Activated CD4-positive, alpha-beta memory T cell treated with anti-CD3 and anti-CD28 coated beads for 36 hours (primary cell): ENCODE data around the gene PCAT7. TPM values are rescaled to one million over a fixed set of nuclear protein-coding genes. Genes with fewer than 3 reads are reported as not detected.
"Not testable (repeated sequence)": the region's sequence is repeated elsewhere in the genome, so short reads cannot be mapped to it uniquely, and the experiment has no call there.

Source experiments
- CTCF ChIA-PET: fragments of 350-600 bp; sonication (Branson Sonifier 250); formaldehyde crosslinking; loops from one replicate; lab custom pipeline; 2021; ENCODE audit warnings: antibody characterized with exemption, inconsistent platforms; lab: Charles Lee
- POLR2A ChIA-PET: fragments of 350-600 bp; sonication (Branson Sonifier 250); formaldehyde crosslinking; loops from one replicate; lab custom pipeline; 2021; ENCODE audit warnings: antibody characterized with exemption; lab: Charles Lee
- DNase-seq: peaks from one replicate; pipeline ENCODE4 v3.0.0-alpha.2; 2020
- H3K27ac Mint-ChIP-seq: one replicate; pipeline ENCODE4 v1.8.0; 2021; ENCODE audit warnings: mixed read lengths
- H3K27me3 Mint-ChIP-seq: one replicate; pipeline ENCODE4 v1.8.0; 2021; ENCODE audit warnings: mixed read lengths
- H3K36me3 Mint-ChIP-seq: one replicate; pipeline ENCODE4 v1.8.0; 2021; ENCODE audit warnings: mixed read lengths
- H3K4me1 Mint-ChIP-seq: one replicate; pipeline ENCODE4 v1.8.0; 2021; ENCODE audit warnings: low read depth, mixed read lengths
- H3K4me3 Mint-ChIP-seq: one replicate; pipeline ENCODE4 v1.8.0; 2021; ENCODE audit warnings: mild to moderate bottlenecking, mixed read lengths
- H3K9me3 Mint-ChIP-seq: one replicate; pipeline ENCODE4 v1.8.0; 2021; ENCODE audit warnings: mixed read lengths
- intact Hi-C: fragments of 100-400 bp; cut with micrococcal nuclease; formaldehyde crosslinking; loops from one replicate; pipeline ENCODE4 v1.15.1; 2023
- total RNA-seq, 2 experiments: library from RNA; stranded (reverse); gene quantifications; one replicate each; pipeline ENCODE4 v1.2.3, GENCODE V29; 2021

PCAT7 gene
- total RNA-seq, 2 experiments from 2014 or later, result not detected

- POLR2A ChIA-PET, result no interaction called here
- intact Hi-C loops, result no loop called here
Measured at GRCh38 chr9:94533155-94533554, 21.7 kb upstream of the PCAT7 start.

GRCh38 chr9:94533601-94534000 is 21.3 kb upstream of the PCAT7 start:
- Mint-ChIP-seq H3K27ac (no peak overlapping the region), H3K4me1 (no peaks in the 10 kb centered on the region), H3K9me3 (no peaks in the 10 kb centered on the region), H3K4me3 (no peak overlapping the region), H3K36me3 (no peaks in the 10 kb centered on the region), H3K27me3 (peaks cover 7% of the 10 kb centered on the region)
- DNase-seq, result no peak
- ChIA-PET CTCF (no interaction called here), POLR2A (no interaction called here)
- intact Hi-C loops, result no loop called here

More at GRCh38 chr9:94533155-94533554, 21.7 kb upstream of the PCAT7 start:
- Mint-ChIP-seq H3K36me3 (no peaks in the 10 kb centered on the region), H3K4me1 (no peaks in the 10 kb centered on the region), H3K27ac (no peak overlapping the region), H3K27me3 (peaks cover 7% of the 10 kb centered on the region), H3K9me3 (no peaks in the 10 kb centered on the region), H3K4me3 (no peak overlapping the region)
- DNase-seq, result no peak
- CTCF ChIA-PET, result no interaction called here

GRCh38 chr9:94534901-94535300 is 20.0 kb upstream of the PCAT7 start:
- no peak overlapping the region for H3K27ac Mint-ChIP-seq
- H3K4me3 Mint-ChIP-seq, result no peak overlapping the region
- CTCF ChIA-PET, result no interaction called here
- no peaks in the 10 kb centered on the region for H3K9me3 Mint-ChIP-seq
- H3K36me3 Mint-ChIP-seq, result no peaks in the 10 kb centered on the region
- POLR2A ChIA-PET, result interaction anchor here (0.7 kb wide), 1 partner anchor 417 kb away, joined by 3 read pairs; no protein-coding TSS in a partner anchor
- intact Hi-C loops, result no loop called here
- H3K4me1 Mint-ChIP-seq, result no peaks in the 10 kb centered on the region
- peaks cover 7% of the 10 kb centered on the region for H3K27me3 Mint-ChIP-seq
- DNase-seq, result no peak

- Mint-ChIP-seq H3K36me3 (no peaks in the 10 kb centered on the region), H3K27me3 (no peaks in the 10 kb centered on the region)
Measured at GRCh38 chr9:94538908-94539307, 16.0 kb upstream of the PCAT7 start.

GRCh38 chr9:94544335-94544734 is 10.5 kb upstream of the PCAT7 start:
- H3K36me3 Mint-ChIP-seq, H3K4me1 Mint-ChIP-seq, H3K9me3 Mint-ChIP-seq, CTCF ChIA-PET, POLR2A ChIA-PET, DNase-seq, H3K27me3 Mint-ChIP-seq, H3K27ac Mint-ChIP-seq, intact Hi-C loops, H3K4me3 Mint-ChIP-seq: not testable (repeated sequence)

More at GRCh38 chr9:94538908-94539307, 16.0 kb upstream of the PCAT7 start:
- Mint-ChIP-seq H3K9me3 (no peaks in the 10 kb centered on the region), H3K4me1 (no peaks in the 10 kb centered on the region), H3K4me3 (no peak overlapping the region), H3K27ac (no peak overlapping the region)
- no peak for DNase-seq
- POLR2A ChIA-PET, result no interaction called here
- CTCF ChIA-PET, result no interaction called here
- intact Hi-C loops, result no loop called here

GRCh38 chr9:94545940-94546339 is 8.9 kb upstream of the PCAT7 start:
- ChIA-PET POLR2A (no interaction called here), CTCF (interaction anchor here (0.6 kb wide), 1 partner anchor 40 kb away, joined by 3 read pairs; no protein-coding TSS in a partner anchor)
- no peak for DNase-seq
- no peaks in the 10 kb centered on the region for H3K4me1 Mint-ChIP-seq
- H3K27me3 Mint-ChIP-seq, result peaks cover 6% of the 10 kb centered on the region
- no peaks in the 10 kb centered on the region for H3K36me3 Mint-ChIP-seq
- intact Hi-C loops, result no loop called here
- no peak overlapping the region for H3K27ac Mint-ChIP-seq
- H3K9me3 Mint-ChIP-seq, result no peaks in the 10 kb centered on the region
- H3K4me3 Mint-ChIP-seq, result no peak overlapping the region

- H3K4me1 Mint-ChIP-seq, result no peaks in the 10 kb centered on the region
- POLR2A ChIA-PET, result interaction anchor here (0.5 kb wide), 1 partner anchor 21 kb away, joined by 3 read pairs; no protein-coding TSS in a partner anchor
- intact Hi-C loops, result no loop called here
- CTCF ChIA-PET, result no interaction called here
- no peak for DNase-seq
- no peaks in the 10 kb centered on the region for H3K9me3 Mint-ChIP-seq
- H3K27me3 Mint-ChIP-seq, result peaks cover 6% of the 10 kb centered on the region
- no peak overlapping the region for H3K27ac Mint-ChIP-seq
- no peak overlapping the region for H3K4me3 Mint-ChIP-seq
- H3K36me3 Mint-ChIP-seq, result no peaks in the 10 kb centered on the region
Measured at GRCh38 chr9:94553029-94553938, 1.6 kb upstream of the PCAT7 start.

- ChIA-PET POLR2A (no interaction called here), CTCF (interaction anchor here (1.0 to 1.2 kb wide), 5 partner anchors 42 to 577 kb away, joined by 3 to 8 read pairs (median 5); no protein-coding TSS in a partner anchor)
- intact Hi-C loops, result loop anchor here (1.0 kb wide), 1 partner anchor 49 kb away; no protein-coding TSS in a partner anchor
- H3K27me3 Mint-ChIP-seq, result peaks cover 6% of the 10 kb centered on the region
- no peak for DNase-seq
- no peaks in the 10 kb centered on the region for H3K9me3 Mint-ChIP-seq
- H3K4me3 Mint-ChIP-seq, result no peak overlapping the region
- H3K36me3 Mint-ChIP-seq, result no peaks in the 10 kb centered on the region
- H3K4me1 Mint-ChIP-seq, result no peaks in the 10 kb centered on the region
- no peak overlapping the region for H3K27ac Mint-ChIP-seq
Measured at GRCh38 chr9:94554078-94554438, 825 bp upstream of the PCAT7 start.

- Mint-ChIP-seq H3K4me3 (no peak overlapping the region), H3K9me3 (no peaks in the 10 kb centered on the region), H3K36me3 (no peaks in the 10 kb centered on the region), H3K27me3 (peaks cover 4% of the 10 kb centered on the region), H3K4me1 (no peaks in the 10 kb centered on the region), H3K27ac (no peak overlapping the region)
- intact Hi-C loops, result no loop called here
- ChIA-PET CTCF (no interaction called here), POLR2A (no interaction called here)
- DNase-seq, result no peak
Measured at GRCh38 chr9:94557376-94557775, 2.5 kb downstream of the PCAT7 start.

GRCh38 chr9:94560237-94560636 is 5.4 kb downstream of the PCAT7 start:
- ChIA-PET POLR2A (no interaction called here), CTCF (no interaction called here)
- Mint-ChIP-seq H3K27ac (no peak overlapping the region), H3K9me3 (peaks cover 5% of the 10 kb centered on the region), H3K27me3 (peaks cover 5% of the 10 kb centered on the region), H3K36me3 (no peaks in the 10 kb centered on the region), H3K4me3 (no peak overlapping the region), H3K4me1 (no peaks in the 10 kb centered on the region)
- peak; percentile 24 for DNase-seq
- intact Hi-C loops, result no loop called here

- intact Hi-C loops, result no loop called here
- ChIA-PET POLR2A (no interaction called here), CTCF (no interaction called here)
- H3K36me3 Mint-ChIP-seq, result no peaks in the 10 kb centered on the region
- H3K4me1 Mint-ChIP-seq, result no peaks in the 10 kb centered on the region
- no peak overlapping the region for H3K4me3 Mint-ChIP-seq
- H3K9me3 Mint-ChIP-seq, result peaks cover 5% of the 10 kb centered on the region
- DNase-seq, result no peak
- H3K27me3 Mint-ChIP-seq, result peaks cover 3% of the 10 kb centered on the region
- no peak overlapping the region for H3K27ac Mint-ChIP-seq
Measured at GRCh38 chr9:94563548-94563947, 8.7 kb downstream of the PCAT7 start.

GRCh38 chr9:94564279-94564678 is 9.4 kb downstream of the PCAT7 start:
- H3K27me3 Mint-ChIP-seq, H3K4me3 Mint-ChIP-seq, DNase-seq, CTCF ChIA-PET, H3K36me3 Mint-ChIP-seq, intact Hi-C loops, H3K4me1 Mint-ChIP-seq, POLR2A ChIA-PET, H3K27ac Mint-ChIP-seq, H3K9me3 Mint-ChIP-seq: not testable (repeated sequence)

GRCh38 chr9:94566550-94566949 is 11.7 kb downstream of the PCAT7 start:
- Mint-ChIP-seq H3K4me1 (no peaks in the 10 kb centered on the region), H3K27ac (no peak overlapping the region), H3K9me3 (peaks cover 5% of the 10 kb centered on the region), H3K36me3 (no peaks in the 10 kb centered on the region), H3K27me3 (peaks cover 3% of the 10 kb centered on the region), H3K4me3 (no peak overlapping the region)
- no peak for DNase-seq
- intact Hi-C loops, result no loop called here
- ChIA-PET CTCF (no interaction called here), POLR2A (no interaction called here)
